Testis (tissue), 2 donors: ENCODE results near the gene THOC6.

Source experiments
- POLR2A ChIP-seq: fragments of 450-650 bp; IDR thresholded peaks from one replicate; pipeline ENCODE4 v1.6.1; 2017; ENCODE audit warnings: antibody characterized with exemption, mild to moderate bottlenecking, moderate library complexity
- TF ChIP-seq, protein P1 (sequence below), 3 experiments: fragments of 450-650 bp in 2 of 3; fragments of 200-600 bp in 1 of 3; sonication (generic) in 1 of 3; IDR thresholded peaks; one replicate each; pipeline ENCODE4 v1.5.1; 2016 to 2019; ENCODE audit warnings: antibody characterized with exemption in 3 of 3, mild to moderate bottlenecking in 2 of 3, moderate library complexity in 1 of 3

GRCh38 chr16:3029491-3030221 is 5.8 kb downstream of the THOC6 start:
- TF ChIP-seq, protein P1, sequence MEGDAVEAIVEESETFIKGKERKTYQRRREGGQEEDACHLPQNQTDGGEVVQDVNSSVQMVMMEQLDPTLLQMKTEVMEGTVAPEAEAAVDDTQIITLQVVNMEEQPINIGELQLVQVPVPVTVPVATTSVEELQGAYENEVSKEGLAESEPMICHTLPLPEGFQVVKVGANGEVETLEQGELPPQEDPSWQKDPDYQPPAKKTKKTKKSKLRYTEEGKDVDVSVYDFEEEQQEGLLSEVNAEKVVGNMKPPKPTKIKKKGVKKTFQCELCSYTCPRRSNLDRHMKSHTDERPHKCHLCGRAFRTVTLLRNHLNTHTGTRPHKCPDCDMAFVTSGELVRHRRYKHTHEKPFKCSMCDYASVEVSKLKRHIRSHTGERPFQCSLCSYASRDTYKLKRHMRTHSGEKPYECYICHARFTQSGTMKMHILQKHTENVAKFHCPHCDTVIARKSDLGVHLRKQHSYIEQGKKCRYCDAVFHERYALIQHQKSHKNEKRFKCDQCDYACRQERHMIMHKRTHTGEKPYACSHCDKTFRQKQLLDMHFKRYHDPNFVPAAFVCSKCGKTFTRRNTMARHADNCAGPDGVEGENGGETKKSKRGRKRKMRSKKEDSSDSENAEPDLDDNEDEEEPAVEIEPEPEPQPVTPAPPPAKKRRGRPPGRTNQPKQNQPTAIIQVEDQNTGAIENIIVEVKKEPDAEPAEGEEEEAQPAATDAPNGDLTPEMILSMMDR (IDR thresholded peaks at IDR 0.05) = no peak
- TF ChIP-seq POLR2A = no peak
